ENCODE results near the gene HSPA8. TPM values are rescaled to one million over a fixed set of nuclear protein-coding genes. Genes with fewer than 3 reads are reported as not detected.

HSPA8 gene
- total and polyA plus RNA-seq, 2 of the 8 experiments (the other 6 are each of a cell fraction or from before 2014, with no cell fraction given): 1,491 to 2,155 TPM

DNA sequence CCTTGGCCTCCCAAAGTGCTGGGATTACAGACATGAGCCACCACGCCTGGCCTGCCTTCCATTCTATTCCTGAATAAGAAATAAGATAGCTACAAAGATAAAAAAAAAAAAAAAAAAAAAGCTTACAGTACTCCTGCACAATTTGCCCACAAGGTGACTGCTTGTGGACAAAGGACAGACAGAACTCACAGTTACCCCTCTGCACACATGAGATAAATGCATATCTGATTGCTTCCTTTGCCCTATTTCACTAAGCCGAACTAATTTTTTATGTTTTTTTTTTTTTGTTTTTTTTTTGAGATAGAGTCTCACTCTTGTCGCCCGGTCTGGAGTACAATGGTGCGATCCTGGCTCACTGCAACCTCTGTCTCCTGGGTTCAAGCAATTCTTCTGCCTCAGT, 23.6 kb upstream of the HSPA8 start (continued):
- TF ChIP-seq BACH1 (IDR thresholded peaks at IDR 0.05; ENCODE audit: low read length): no peak
- TF ChIP-seq SRF (IDR thresholded peaks at IDR 0.05; ENCODE audit: low read depth, low read length): no peak
